ENCODE data around the gene DAW1.

- TF ChIP-seq EZH2 (IDR thresholded peaks at IDR 0.05) (no peak), POLR2AphosphoS5 (IDR thresholded peaks at IDR 0.05; ENCODE audit: borderline replicate concordance, low read depth, low read length) (no peak)
Observed at GRCh38 chr2:227960317-227960716, 88.9 kb downstream of the DAW1 start.
